AG08395 (cell line): ENCODE measurements around the gene GJB1.
"Not testable (repeated sequence)": the region's sequence is repeated elsewhere in the genome, so short reads cannot be mapped to it uniquely, and the experiment has no call there.

Source experiments
- DNase-seq: peaks from one replicate; pipeline ENCODE4 v3.0.0; 2012; ENCODE audit warnings: mixed read lengths, low spot score

GJB1 gene

DNA sequence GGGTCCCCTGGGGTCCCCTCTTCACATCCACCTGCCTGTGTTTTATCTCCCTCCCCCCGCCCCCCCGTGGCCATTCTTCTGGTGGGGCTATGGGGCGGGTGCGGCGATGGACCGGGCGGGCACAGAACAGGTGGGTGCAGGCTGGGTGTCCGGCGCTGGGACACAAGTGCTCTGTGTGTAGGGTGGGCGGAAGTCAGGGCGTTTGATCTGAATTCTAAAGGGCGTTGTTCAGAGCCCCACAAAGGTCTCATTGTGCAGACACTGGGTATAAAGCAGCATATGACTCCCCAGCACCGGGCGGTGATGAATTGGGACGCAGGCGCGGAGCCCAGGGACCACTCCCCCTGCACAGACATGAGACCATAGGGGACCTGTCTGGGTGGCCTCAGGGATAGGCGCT lies at the start of gene GJB1:
Gene GJB1 (plus strand): TSS at position 296 of the 400 bp plus-strand sequence. CDS start 484 bp downstream, outside the sequence.
- no peak for DNase-seq

DNA sequence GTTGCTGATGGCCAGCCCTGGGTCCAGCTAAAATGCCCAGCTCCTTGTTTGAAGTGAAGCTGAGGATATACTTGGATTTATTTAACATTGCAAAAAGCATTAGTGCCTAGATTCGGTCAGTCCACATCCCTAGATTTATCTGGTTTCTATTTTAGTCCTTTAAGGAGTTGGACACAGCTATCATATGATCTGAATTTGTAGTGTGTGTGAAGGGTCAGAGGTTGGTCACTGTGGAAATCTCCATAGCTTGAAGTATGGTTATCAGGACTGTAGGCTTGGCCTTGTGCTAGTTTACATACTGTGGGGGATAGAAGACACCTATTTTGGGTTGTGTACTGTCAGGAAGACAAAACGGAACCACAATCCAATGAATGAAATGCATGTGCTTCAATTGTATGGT lies 49.6 kb upstream of the GJB1 start:
- DNase-seq: no peak

DNA sequence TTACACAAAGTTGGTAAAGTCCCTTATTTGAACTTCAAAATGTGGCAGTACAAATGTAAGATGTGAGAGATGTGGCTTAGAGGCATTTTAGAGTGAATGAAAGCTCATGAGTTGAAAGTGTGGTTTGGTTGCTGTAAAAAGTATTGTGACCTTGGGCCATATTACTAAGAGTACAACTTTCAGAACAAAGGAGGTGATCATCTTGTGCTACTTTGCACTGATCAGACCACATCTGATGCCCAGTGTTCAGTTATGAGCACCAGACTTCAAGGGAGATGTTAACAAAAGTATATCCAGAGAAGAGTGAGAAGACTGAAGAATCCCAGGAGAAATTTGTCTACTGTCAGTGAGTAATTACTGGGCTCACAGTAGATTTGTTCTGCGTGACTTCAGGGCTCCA lies 48.2 kb upstream of the GJB1 start:
- DNase-seq: no peak

DNA sequence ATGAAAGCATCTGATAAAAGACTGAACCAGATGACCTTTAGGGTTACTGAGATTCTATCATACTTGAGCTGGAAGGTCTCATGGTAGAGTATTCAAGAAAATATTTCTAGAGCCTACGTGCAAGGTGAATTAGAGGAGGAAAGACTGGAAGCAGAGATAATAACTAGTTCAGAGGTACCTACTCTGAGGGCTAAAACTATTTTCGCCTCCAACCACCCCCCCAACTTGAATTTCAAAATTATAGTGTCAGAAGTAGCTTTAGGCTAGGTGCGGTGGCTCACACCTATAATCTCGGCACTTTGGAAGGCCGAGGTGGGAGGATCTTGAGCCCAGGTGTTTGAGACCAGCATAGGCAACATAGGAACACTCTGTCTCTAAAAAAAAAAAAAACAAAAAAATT lies 47.5 kb upstream of the GJB1 start:
- DNase-seq: no peak

DNA sequence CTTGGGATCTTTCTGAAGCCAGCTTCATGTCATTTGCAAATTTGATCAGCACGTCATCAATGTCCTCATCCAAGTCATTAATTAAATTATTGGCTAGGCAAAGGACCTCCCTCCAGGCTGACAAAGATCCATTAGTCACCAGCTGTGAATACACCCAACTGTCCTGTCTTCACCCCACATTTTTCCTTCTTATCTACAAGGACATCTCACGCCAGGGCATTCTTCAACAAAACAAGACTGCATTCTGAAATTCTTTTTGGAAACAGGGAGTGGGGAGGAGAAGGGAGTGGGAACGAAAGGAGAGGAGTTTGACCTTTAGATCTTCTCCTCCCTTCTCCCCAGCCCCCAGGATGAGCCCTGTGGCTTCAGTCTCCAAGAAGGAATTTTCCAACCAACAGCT lies 45.7 kb upstream of the GJB1 start:
- no peak for DNase-seq

DNA sequence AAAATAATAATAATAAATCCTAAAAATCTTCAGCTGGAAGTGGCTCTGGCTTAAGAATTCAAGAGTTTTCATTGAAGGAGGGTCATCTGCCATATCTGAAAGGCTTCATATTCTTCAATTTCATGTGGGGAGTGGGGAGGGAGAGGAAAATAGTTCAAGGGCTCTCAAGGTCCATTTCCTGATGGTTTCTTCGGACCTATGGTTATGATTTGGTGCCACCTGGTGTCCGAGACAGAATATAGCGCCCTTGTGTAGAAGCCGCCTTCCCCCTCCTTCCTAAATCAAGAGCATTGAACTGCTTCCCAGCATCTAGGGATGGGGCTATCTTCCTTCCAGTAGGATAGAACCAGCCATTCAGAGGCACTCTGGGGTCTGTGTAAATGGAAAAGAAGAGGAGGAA lies 44.1 kb upstream of the GJB1 start:
- peak; percentile 62 for DNase-seq

DNA sequence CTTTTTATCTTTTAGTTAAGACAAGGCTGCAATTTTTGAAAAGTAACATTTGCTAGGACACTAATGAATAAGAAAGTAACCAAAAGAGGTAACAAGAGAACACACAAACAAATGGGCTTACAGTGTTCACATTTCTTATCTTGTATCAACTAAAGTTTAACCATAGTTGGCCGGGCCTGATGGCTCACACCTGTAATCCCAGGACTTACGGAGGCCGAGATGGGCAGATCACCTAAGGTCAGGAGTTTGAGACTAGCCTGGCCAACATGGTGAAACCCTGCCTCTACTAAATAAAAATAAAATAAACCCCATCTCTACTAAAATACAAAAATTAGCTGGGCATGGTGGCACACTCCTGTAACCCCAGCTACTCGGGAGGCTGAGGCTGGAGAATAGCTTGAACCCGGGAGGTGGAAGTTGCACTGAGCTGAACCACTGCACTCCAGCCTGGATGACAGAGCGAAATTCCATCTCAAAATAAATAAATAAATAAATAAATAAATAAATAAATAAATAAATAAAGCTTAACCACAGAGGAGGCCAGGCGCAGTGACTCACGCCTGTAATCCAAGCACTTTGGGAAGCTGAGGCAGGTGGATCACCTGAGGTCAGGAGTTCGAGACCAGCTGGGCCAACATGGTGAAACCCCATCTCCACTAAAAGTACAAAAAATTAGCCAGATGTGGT lies 42.3 kb upstream of the GJB1 start:
- not testable (repeated sequence) for DNase-seq

DNA sequence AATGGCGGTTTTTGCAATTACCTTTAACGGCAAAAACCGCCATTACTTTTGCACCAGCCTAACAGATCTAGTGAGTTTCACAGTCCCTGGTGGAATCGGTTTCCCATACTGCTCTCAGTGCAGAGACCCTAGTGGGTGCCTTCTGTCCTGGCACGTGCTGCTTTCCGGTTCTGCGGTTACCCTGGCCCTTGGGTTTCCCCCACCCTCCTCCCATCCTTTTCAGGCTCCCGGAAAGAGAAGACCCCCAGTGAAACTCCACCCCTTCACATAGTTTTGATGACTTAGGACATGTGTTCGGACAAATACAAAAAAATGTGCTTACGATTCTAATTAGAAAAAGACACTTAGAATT lies 41.5 kb upstream of the GJB1 start:
- DNase-seq: no peak

DNA sequence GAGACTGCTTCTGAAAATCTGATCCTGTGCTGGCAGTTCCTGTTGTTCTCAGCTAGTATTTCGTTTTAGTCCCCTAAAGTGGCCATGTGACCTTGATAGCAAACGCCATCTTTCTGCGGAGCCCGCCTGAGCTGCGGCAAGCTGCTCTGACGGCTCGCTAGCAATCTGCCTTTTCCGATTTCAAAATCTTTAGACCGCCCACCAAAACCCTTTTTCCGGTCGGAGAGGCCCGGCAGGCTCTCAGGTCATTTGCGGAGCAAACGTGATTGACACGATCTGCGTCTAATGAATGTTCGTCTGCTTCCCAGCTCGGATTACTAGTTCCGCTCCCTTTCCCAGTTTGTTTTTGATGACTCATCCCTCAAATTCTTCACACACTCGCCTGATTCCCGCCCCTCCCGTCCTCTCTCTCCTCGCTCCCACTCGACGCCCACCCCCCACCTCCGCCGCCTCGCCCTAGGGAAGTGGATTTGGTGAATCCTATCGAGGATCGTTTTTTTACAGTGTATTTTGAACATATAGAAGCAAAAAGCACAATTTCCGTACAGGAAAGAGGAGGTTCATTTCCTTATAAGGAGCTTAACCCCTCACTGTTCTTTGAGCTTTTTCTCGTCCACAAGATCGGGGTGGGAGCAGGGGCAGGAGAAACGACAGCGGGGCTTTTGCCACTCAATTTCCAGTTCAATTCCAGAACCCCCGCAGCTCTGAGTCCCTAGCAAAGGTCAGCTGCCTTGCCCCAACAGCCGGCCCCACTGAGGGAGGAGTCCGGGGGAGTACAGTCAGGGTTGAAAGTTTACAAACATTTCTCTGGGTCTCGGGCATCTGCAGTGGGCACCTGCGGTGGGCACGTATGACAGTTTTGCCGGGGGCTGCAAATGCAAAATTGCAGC lies 40.9 kb upstream of the GJB1 start:
- peak; percentile 88 for DNase-seq

DNA sequence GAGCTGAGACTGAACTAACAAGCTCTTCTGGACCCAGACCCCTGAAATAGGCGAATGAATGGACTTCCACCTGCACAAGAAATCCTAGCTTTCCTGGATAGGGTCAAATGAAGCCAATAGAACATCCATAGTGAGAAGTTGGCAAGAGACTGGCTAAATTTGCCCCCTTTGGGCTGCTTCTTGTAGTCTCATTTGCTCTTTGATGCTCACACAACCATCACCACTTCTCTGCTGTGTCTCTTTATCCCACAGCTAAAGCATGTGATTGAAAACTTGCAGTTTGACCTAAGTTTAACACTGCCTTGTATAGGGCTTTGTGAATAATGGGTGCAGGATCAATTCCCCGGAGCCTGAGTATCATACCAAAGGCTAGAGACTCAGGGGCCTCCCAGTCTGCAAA lies 40.2 kb upstream of the GJB1 start:
- DNase-seq: no peak

DNA sequence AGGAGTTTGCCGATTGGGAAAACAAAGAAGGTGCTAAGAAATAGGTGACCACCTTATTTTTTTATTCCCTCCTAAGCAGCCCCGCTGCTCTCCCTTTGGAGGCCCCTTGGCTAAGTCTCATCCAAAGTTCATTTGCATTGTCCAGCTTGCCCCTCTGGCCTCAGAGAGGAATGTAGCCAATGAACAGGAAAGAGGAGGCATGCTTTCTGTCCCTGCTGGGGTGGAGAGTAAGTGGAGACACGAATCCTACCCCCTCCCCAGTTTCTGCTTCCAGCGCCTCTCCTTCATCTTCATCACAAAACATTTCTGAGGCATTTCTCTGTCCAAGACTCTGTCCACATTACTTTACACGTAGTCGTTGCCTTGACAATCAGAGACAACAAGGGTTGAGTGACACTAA lies 39.7 kb upstream of the GJB1 start:
- DNase-seq: no peak

DNA sequence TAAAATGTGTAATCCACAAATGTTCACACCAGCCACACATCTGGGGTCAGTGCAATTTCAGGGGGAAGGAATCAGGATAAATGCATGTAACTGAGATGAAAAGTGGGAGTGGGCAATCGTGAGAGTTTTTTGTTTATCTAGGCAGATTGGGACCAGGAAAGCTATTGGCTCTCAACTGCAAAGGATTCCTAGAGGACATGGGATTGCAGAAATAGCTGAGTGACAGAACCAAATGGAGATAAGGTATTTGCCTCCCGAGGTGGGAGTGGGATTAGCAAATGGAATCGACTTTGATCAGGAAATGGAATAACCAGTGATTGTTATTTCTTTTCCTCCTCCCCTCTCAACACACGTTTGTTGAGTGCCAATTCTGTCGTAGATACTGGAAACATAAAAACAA lies 38.9 kb upstream of the GJB1 start:
- DNase-seq: no peak

DNA sequence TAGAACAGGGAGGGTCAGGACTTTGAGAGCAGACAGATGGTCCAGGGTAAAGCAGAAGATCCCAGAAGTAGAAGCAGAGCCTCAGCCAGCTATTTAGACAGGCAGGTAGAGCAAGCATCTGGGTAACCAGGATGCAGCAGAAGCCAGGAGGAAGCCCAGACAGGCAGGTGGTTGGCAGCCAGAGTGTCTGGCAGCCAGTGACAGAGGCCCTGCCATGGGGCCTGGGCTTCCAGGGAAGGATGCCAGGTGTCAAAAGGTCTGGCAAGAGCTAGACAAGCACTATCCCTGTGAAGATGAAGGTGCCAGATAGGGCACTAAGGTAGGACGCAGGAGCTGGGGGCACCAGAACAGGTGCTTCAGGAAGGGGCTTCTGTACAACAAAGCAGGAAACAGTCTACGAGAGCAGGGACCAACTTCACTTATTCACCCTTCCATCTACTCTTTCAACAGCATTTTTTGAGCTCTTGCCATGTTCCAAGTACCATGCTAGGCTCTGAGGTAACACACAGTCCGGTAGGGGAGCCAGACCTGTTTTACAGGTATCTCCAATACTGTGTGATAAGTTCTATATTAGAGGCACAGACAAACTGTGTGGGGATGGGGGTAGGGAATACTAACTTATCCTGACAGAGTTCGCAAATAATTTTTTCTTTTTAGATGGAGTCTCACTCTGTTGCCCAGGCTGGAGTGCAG lies 38.1 kb upstream of the GJB1 start:
- DNase-seq: no peak

DNA sequence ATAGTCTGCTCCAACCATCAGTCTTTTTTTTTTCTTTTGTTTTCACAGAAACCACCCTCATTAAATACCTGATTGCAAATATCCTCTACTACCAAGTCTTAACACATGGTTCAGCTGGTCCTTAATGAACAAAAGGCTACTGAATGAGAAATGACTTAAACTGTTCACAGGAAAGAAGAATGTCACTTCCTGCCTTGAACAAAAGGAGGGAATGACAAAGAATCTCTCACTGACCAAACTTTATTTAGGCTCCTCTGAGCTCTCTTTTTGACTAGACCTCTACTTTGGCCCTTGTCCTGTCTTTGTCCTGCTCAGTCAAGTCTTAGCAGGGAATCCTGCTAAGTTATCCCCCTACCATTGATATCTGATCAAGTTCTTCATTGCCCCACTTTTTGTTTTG lies 31.8 kb upstream of the GJB1 start:
- DNase-seq: no peak

DNA sequence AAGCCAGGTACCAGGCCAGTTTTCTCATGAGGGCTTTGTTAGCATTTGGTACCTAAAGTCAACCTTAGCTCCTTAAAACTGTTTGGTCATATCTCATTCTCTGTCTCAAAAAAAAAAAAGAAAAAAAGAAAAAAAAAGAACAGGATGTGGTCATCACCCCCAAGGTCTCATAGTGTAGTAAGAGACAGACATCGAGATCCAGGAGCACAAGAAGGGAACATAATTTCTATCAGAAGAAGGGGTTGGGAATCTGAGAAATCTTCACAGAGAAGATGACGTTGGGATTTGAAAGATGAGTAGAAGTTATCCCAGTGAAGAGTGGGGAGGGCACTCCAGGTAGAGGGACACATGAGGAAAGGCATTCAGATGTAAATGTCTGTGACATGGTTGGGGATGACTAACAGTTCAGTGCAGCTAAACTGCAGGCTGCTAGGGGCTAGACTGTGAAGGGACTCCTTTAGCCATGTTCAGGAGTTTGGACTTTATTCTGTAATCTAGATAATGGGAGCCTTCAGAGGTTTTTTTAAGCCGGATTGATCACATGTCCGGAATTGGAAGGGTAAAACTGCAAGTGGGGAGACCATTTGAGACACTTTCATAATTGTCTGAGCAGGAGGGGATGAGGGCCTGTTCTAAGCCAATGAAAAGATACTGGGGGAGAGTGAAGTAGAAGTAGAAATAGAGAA lies 26.9 kb upstream of the GJB1 start:
- no peak for DNase-seq

DNA sequence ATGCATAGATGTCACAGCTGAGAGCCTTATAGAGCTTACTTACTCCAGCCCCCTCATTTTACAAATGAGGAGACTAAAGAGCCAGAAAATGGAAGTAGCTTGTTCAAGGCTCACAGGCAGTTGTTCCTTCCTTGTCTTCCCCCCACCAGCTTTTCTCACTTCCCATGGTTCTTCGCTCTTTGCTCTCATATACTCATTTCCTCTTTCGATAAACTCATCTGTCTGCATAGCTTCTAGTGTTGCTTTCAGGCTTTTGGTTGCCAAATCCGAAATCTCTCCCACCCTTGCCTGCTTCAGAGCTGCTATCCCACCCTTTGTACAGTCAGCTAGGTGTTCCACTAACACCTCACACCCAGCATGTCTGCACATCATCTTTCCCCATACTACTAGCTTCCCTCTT lies 25.0 kb upstream of the GJB1 start:
- DNase-seq: no peak

DNA sequence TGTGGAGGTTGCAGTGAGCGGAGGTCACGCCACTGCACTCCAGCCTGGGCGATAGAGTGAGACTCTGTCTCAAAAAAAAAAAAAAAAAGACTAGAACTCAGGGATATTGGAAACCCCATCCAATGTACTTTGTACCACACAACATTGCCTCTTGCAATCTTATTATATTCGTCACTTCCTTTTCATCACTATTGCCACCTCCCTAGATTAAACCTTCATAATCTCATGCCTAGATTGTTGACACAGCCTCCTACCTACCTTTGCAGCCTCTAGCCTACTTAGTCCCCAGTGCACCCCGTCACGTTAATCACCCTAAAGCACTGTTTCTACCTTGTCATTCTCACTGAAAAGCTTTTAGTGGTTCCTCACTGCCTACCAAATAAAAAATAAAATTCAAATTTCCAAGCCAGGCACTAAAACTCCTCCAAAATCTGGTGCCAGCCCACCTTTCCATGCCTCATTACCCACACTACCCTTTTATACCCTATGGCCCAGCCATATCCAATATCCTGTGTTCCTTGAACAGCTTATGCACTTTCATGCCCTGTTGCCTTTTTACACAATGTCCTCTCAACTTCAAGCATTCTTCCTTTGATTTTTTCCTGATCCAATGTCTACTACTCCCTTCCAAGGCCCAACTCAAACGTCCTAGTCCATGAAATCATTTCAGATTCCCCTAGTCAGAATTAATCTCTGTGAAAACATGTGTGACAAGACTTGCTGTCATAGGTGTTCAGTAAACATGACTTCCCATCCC lies 23.6 kb upstream of the GJB1 start:
- no peak for DNase-seq

DNA sequence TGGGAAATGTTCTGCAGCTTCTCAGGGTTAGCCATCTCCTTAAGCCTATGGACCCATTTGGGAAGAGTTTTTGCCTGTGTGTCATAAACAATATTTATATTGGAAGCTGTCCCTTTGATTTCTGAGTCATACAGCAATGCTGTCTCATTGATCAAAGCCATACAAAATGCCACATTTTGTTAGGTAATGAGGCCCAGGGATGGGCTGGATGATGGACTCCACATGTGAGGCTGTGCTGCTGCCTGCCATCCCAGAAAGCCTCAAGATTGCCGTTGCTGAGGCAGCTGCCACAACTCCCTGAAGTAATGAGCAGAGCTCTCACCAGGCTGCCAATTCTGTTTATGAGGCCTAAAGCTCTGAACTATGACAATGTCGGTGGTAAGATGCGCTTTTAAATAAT lies 12.2 kb upstream of the GJB1 start:
- DNase-seq: peak; percentile 52

DNA sequence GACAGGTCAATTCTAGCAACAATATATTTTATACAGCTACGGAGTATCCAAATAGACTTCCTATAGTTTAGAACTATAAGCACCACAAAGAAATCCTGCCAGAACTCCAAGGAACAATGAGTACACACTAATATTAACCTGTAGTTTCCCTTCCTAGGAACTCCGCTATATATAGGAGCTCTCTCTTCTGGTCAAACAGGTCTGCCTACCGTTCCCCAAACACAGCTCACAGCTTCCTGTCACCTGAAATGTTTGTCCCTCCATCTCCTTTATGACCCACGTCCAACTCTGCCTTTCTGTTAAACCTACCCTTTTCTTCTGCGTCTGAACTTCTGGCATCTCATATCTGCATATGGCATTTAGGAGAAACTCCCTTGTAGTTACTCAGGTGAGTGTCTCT lies 10.5 kb upstream of the GJB1 start:
- DNase-seq: no peak

DNA sequence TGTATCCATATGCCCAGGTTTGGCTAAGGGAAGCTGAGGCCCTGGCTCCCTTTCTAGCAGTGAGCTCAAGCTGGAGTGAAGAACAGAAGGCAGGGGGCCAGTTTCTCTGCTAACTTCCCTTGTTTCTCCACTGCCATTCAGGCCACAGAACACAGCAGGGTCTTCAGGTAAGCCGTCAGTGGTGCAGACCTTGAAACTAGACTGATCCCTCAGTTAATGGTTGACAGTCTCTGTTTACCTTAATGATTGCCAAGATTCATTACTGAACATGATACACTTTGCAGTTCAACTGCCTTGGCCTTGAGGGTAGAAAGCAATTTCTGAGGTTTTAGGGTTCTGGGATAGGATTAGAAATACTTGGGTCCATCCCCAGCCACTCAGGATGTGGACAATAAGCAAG lies 8.9 kb upstream of the GJB1 start:
- DNase-seq: no peak

DNA sequence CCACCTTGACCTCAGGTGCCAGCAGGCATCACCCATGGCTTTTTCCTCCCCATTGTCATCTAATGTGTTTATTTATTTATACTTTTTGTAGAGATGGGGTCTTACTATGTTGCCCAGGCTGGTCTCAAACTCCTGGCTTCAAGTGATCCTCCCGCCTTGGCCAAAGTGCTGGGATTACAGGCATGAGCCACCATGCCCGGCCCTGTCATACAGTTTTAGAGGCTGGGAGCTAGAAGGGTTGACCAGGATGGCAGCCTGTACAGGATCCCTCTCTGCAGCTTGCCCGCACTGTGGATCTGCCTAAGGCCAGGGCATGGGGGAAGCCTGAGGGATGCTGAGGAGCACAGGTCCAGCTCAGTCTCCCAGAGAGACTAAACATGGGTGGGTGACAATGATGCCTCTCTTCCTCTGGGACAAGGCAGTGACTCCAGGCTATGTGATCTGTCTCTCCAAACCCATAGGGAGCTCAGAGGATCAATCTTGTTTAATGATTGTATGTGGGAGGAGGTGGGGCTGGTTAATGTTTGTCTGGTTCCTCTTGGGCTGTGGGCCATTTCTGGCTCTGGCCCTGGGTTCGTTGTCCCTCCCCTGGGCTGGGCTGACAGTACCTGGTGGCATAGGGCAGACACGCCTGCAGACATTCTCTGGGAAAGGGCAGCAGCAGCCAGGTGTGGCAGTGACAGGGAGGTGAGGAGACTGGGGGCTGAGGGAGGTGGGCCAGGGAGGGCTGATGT lies 8.3 kb upstream of the GJB1 start:
- DNase-seq: no peak
